Omental fat pad (tissue), 4 donors: ENCODE measurements around the gene CACNA2D3. TPM values are rescaled to one million over a fixed set of nuclear protein-coding genes. Genes with fewer than 3 reads are reported as not detected.

Source experiments
- ATAC-seq: fragments of 150-250 bp; one replicate; pipeline ENCODE4 v1.9.1; 2016; ENCODE audit warnings: mild to moderate bottlenecking, moderate library complexity; ENCODE audit not compliant: low FRiP score
- DNase-seq: peaks from one replicate; pipeline ENCODE4 v3.0.0-alpha.2; 2019; ENCODE audit warnings: low spot score
- CTCF ChIP-seq, 3 donors: fragments of 450-650 bp; IDR thresholded peaks; one replicate each; pipeline ENCODE4 v1.5.1; 2016 to 2017; ENCODE audit warnings: antibody characterized with exemption in 3 of 3, mild to moderate bottlenecking in 3 of 3, moderate library complexity in 2 of 3
- total RNA-seq, 4 donors: library from RNA; depleted of rRNA; stranded (reverse); fragments of >200 nt; gene quantifications; one replicate each; pipeline ENCODE4 v1.1.0, GENCODE V29; 2016

Gene CACNA2D3
- total RNA-seq, 4 donors from 2014 or later, result 2.6 to 6.1 (median 4.5) TPM

- ATAC-seq, result peak; percentile 33
- DNase-seq, result no peak
- no peak for TF ChIP-seq CTCF (IDR thresholded peaks at IDR 0.05)
Measured at GRCh38 chr3:55000546-55000945, 878.2 kb downstream of the CACNA2D3 start.

- ATAC-seq (no peak), DNase-seq (no peak)
- TF ChIP-seq CTCF (IDR thresholded peaks at IDR 0.05), result no peak
Measured at GRCh38 chr3:55000953-55001352, 878.6 kb downstream of the CACNA2D3 start.

GRCh38 chr3:55002416-55002930, 880.1 kb downstream of the CACNA2D3 start:
- DNase-seq (no peak), ATAC-seq (no peak)
- no peak for TF ChIP-seq CTCF (IDR thresholded peaks at IDR 0.05)

GRCh38 chr3:55006244-55006676, 883.9 kb downstream of the CACNA2D3 start:
- ATAC-seq (no peak), DNase-seq (no peak)
- TF ChIP-seq CTCF (IDR thresholded peaks at IDR 0.05), result no peak

- TF ChIP-seq CTCF (IDR thresholded peaks at IDR 0.05), result no peak
Measured at GRCh38 chr3:55007971-55008370, 885.6 kb downstream of the CACNA2D3 start.

GRCh38 chr3:55009372-55009771, 887.0 kb downstream of the CACNA2D3 start:
- DNase-seq, result no peak
- no peak for ATAC-seq
- TF ChIP-seq CTCF (IDR thresholded peaks at IDR 0.05), result no peak

More at GRCh38 chr3:55007971-55008370, 885.6 kb downstream of the CACNA2D3 start:
- ATAC-seq (no peak), DNase-seq (no peak)

- ATAC-seq (no peak), DNase-seq (no peak)
- TF ChIP-seq CTCF (IDR thresholded peaks at IDR 0.05), result no peak
Measured at GRCh38 chr3:55012091-55012490, 889.7 kb downstream of the CACNA2D3 start.
